GM12865 (cell line): Measurements from ENCODE around the gene FLYWCH2.

Source experiments
- DNase-seq: peaks from one replicate; pipeline ENCODE4 v3.0.0; 2010; ENCODE audit warnings: low read depth
- H3K4me3 ChIP-seq: 2 replicates; pipeline ENCODE4 v1.5.1; 2011; ENCODE audit warnings: mild to moderate bottlenecking, low read depth, low read length, control low read depth
- CTCF ChIP-seq: IDR thresholded peaks from 2 replicates; pipeline ENCODE4 v1.5.1; 2011; ENCODE audit warnings: low read length, control low read depth, low read depth, inconsistent platforms; ENCODE audit not compliant: insufficient read depth; ENCODE audit errors: missing control alignments

The FLYWCH2 gene

GRCh38 chr16:2910441-2910969 lies 27.5 kb downstream of the FLYWCH2 start:
- TF ChIP-seq CTCF = no peak
- no peak overlapping the region for H3K4me3 ChIP-seq
- DNase-seq = no peak

GRCh38 chr16:2911638-2912329 lies 28.8 kb downstream of the FLYWCH2 start, which contains the start of gene FLYWCH1:
TSS of gene FLYWCH1 (plus strand) at chr16:2911931. CDS start at chr16:2929686, 17,755 bp downstream.
- TF ChIP-seq CTCF = no peak
- peak within 1 kb of the TSS; percentile 85 for H3K4me3 ChIP-seq
- peak; percentile 99 for DNase-seq

- DNase-seq = peak; percentile 29
- H3K4me3 ChIP-seq = peak overlapping the region; percentile 85
- TF ChIP-seq CTCF = no peak
These were observed 29.6 kb downstream of the FLYWCH2 start for GRCh38 chr16:2912330-2913199.

GRCh38 chr16:2913603-2914002 lies 30.6 kb downstream of the FLYWCH2 start:
- DNase-seq = no peak
- TF ChIP-seq CTCF = no peak
- no peak overlapping the region for H3K4me3 ChIP-seq

GRCh38 chr16:2914233-2914632 lies 31.2 kb downstream of the FLYWCH2 start:
- H3K4me3 ChIP-seq = no peak overlapping the region
- DNase-seq = no peak
- no peak for TF ChIP-seq CTCF

- TF ChIP-seq CTCF = no peak
- H3K4me3 ChIP-seq = no peak overlapping the region
- no peak for DNase-seq
These were observed 32.3 kb downstream of the FLYWCH2 start for GRCh38 chr16:2915196-2915929.
